ENCODE data around the gene MTMR11.
"Not testable (repeated sequence)": the region's sequence is repeated elsewhere in the genome, so short reads cannot be mapped to it uniquely, and the experiment has no call there.

MTMR11 gene

DNA sequence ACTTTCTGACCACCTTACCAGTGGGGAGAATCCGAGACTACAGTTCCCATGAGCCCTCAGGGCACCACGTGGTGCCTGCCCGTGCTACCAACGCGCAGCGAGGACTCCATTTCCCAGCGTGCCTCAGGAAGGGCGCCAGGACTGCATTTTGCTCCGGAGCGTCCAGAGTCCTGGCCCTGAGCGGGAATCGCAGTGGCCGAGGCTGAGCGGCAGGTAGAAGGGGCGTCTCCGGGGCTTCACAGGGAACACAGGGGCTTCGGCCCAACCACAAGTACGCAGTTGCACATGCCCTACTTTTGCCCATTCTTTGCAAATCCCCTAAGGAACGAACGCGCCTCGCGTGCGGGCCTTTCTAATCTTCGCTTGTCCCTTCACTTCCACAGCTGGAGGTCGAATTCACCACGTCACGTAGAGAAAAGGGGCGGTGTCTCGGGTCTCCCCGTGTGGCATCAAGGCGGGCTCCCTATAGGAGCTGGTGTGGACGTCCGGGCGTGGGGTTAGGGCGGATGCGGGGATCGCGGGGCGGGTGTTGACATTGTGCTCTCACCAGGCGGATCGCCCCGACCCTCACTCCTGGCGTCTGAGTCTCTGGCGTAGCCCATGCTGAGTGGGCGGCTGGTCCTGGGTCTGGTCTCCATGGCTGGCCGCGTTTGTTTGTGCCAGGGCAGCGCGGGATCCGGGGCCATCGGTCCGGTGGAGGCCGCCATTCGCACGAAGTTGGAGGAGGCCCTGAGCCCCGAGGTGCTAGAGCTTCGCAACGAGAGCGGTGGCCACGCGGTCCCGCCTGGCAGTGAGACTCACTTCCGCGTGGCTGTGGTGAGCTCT lies 37.0 kb downstream of the MTMR11 start, which contains the start of gene BOLA1:
Gene BOLA1 (plus strand): TSS at position 109 of the 825 bp plus-strand sequence. CDS start 492 bp downstream, at position 601.
- DNase-seq: peak; percentile 94 to 98

DNA sequence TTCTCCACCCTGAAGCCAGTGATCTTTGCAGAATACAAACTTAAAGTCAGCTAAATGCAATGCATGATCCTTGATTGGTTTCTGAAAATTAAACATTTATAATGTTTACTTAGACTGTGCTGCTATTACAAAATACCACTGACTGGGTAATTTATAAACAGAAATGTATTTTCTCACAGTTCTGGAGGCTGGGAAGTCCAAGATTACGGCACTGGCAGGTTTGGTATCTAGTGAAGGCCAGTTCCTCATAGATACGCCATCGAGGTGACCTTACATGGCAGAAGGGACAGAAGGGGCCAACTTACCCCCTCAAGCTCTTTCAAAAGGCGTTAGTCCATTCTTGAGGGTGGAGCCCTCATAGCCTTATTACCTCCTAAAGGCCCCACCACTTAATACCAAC lies 40.1 kb downstream of the MTMR11 start:
- DNase-seq: no peak

DNA sequence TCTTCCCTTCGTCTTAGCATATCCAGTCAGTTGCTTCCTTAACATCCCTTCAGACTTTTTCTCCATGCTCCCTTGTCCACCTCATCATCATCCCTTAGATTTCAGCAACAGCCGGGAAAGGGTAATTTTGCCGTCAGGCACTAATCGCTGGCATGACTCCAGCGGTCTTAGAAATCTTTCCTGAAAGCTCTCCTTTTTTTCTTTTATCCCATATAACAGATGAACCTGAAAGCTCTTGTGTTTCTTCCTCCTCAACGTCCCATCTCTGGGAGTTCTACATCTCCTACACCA lies 47.7 kb downstream of the MTMR11 start:
- DNase-seq: no peak

DNA sequence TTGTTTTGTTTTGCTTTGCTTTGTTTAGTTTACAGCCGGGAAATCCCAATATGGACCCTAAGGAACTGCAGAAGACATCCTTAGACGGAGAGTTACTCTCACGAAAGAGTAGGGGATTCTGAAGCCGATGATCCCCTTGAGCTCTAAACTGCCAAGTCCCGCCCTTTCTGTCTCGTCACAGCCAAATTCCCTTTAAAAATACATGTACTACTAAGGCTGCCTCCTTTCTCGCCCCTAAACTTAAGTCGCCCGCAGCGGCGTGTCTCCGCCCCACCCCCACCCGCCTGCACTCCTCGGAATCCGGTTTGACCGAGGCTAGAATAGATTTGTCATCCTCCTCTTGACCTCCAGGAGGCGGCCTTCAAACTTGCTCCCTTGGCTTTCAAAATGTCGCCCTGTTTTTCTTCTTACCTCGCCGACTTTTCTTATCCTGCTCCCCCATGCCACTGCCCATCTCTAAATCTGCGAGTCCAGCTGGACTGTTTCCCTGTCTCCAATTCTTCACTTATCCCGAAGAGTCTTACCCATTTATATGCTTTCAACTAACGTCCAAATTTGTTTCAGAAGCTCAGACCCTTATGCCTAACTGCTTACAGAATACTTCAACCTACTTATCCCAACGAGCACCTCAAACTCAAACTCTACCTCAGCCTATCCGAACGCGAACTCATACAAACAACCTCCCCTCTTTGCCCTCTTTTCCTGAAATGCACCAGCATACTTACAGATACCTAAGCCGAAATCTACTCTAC lies 48.3 kb downstream of the MTMR11 start:
- peak; percentile 74 to 86 for DNase-seq

DNA sequence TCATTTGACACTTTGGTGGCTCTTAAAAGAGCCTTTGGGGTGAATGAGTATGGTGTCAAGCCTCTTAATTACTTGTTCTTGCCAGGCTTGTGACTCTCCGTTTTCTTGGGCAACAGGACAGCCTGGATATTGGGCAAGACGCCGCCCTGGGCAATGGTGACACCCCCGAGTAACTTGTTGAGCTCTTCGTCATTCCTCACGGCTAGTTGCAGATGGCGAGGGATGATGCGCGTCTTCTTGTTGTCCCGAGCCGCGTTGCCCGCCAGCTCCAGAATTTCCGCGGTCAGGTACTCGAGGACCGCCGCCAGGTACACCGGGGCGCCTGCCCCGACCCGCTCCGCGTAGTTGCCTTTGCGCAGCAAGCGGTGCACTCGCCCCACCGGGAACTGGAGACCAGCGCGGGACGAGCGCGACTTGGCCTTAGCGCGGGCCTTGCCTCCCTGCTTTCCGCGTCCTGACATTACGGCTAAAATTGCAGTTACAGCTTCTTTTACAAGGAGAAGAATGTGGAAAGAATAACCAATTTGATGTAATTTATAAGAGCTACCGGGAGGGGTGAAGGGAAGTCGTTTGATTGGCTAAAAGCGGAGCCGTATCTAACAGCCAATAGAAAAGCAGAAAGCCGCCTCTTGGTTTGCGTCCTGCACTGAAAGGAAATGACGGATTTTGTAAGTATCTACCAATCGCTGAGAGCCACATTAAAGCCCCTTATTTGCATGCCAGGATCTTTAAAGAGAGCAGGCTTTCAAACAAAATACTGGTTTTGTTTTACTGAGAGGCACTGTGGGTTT lies 49.0 kb downstream of the MTMR11 start:
- DNase-seq: peak; percentile 96 to 99

DNA sequence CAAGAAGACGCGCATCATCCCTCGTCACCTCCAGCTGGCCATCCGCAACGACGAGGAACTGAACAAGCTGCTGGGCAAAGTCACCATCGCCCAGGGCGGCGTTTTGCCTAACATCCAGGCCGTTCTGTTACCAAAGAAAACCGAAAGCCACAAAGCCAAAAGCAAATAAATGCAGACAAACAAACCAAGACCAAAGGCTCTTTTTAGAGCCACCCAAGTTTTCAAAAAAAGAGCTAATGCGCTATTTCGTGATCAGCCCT lies 49.6 kb downstream of the MTMR11 start:
- not testable (repeated sequence) for DNase-seq

DNA sequence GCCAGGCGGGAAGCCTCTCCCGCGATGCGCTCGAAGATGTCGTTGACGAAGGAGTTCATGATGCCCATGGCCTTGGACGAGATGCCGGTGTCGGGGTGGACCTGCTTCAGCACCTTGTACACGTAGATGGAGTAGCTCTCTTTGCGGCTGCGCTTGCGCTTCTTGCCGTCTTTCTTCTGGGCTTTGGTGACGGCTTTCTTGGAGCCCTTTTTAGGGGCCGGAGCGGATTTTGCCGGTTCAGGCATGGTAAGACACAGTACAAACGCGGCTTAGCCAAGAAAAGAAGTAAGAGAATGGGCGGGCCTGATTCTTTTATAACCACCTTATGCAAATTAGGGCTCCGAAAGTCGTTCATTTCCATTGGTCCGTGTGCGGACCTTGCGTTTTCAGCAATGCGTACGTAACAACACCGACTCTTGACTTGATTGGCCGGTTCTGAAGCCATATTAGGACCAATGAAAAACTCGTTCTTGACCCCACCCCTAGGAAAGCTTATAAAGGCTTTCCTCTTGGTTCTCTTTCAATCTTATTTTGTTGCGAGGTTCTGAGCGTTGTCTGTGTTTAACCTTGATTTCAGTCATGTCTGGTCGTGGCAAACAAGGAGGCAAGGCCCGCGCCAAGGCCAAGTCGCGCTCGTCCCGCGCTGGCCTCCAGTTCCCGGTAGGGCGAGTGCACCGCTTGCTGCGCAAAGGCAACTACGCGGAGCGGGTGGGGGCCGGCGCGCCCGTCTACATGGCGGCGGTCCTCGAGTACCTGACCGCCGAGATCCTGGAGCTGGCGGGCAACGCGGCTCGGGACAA lies 50.1 kb downstream of the MTMR11 start:
- peak; percentile 99 to 100 for DNase-seq

DNA sequence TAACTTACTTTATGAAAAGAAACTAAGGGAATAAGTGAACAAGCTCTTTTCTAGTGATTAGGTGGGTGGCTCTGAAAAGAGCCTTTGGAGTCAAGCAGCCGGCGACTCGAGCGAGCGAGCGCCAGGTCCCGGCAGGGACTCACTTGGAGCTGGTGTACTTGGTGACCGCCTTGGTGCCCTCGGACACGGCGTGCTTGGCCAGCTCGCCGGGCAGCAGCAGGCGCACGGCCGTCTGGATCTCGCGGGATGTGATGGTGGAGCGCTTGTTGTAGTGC lies 50.6 kb downstream of the MTMR11 start:
- not testable (repeated sequence) for DNase-seq

DNA sequence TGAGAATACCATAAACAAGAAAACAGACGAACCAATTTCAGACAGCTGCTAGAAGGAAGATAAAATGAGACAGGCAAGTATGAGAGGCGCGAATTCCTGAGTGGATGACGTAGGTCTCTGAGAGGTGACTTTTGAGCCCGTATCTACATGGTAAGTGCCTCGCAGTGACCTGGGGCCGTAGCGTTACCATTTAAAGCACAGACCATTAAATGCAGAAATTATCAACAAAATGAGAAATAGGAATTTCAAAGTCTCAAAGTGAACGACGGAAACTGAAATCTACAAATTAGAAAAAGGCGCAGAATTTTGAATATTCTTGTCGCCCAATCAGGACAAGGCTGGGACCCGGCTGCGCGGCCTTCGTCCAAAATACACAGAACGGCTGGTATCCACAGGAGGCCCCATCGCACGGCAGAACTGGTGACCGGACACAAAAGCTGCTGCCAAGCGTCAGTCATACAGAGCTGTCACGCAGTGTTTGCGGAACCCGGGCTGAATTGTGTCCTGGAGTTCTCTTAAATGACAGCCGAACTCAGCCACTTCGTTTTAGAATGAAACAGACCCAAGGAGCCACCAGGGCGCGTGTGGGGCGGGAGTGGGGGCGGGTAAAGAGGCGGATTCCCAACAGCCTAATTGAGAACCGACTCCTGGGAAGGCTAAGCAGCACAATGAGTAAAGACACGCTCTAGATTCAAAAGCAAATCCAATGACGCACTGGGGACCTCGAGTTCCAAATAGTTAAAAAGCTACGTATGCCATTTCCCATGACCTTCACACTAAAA lies 51.1 kb downstream of the MTMR11 start:
- DNase-seq: peak; percentile 97 to 99

DNA sequence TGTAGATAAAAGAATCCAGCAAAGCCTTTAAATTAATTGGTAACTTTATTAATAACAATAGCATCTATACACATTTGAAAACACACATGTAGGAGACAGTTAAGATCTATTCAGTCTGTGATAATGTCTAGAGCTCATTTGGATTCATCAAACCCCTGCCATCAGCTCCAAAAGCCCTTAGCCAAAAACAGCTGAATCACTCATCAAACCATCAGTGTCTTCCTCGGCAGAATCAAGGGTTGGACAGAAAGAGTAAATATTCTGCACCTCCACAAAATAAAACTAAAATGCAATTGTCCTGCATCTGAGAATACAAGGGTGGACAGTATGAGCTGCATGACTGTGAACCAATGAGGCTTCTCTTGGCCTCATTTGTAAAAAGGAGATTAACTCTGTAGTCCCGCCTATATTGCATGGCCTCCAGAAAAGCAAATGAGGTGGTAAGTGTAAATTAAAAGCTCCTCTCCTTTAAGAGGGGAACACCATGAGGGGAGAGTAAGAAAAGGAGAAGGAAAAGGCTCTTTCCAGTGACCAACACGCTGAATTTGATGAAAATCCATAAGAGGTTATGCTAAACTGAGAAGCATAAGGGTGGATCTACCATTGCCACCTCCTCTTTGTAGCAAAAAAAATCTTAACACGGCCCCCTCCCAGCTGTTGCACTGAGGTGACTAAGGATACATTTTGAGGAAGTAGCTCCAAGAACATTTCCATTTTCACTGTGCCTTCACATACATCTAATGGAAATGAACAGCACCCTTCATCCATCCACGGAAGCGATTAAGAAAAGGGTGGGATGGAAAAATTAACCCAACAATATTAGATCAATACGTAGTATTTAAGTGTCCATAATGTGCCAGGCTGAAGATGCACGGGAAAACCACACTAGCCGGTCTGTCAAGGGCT lies 52.0 kb downstream of the MTMR11 start:
- peak; percentile 62 to 77 for DNase-seq

DNA sequence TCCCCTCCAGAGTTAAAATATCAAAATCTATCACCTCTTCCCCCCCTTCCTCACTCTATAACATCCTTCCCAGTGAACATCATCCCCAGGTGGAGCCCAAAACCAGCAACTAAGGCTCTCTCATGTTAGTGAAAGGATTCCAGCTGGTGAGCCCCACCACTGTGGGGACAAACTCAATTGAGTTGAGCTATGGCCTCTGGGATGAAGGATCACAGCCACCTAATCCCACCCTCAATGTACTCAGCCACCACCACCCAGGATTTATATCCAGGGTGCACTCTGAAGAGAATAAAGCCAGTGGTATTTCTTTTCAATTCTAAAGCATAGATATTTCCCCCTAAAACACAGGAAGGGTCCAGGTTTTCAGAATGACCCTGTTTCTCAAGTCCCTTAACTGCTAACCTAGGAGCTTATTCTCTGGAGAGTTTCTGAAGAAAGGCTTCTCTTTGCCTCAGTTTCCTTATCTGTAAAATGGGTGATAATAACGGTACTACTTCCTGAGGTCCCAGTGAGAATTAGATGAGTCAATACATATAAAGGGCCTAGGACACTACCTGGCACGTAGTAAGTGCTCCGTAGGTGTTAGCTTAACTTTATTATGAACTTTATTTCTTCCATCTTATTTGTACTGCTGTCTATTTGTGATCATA lies 53.0 kb downstream of the MTMR11 start:
- DNase-seq: no peak

DNA sequence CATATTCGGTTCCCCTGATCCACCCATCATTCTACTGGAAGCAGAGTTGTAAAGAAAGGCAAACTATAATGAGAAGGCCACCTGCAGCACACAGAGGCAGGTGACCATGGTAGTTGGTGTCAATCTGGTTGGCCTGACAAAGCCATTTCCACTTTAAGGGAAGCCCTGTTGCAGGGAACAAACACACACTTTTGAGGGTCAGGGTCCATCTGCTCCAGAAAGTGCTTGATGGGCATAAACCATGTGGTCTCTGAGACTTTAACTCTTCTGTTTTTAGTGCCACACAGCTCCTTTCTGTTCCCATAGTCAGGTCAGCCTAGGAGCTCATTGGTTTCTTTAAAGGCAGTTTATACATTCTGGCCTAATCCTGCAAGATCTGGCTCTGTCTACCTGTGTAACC lies 54.8 kb downstream of the MTMR11 start:
- DNase-seq: no peak

DNA sequence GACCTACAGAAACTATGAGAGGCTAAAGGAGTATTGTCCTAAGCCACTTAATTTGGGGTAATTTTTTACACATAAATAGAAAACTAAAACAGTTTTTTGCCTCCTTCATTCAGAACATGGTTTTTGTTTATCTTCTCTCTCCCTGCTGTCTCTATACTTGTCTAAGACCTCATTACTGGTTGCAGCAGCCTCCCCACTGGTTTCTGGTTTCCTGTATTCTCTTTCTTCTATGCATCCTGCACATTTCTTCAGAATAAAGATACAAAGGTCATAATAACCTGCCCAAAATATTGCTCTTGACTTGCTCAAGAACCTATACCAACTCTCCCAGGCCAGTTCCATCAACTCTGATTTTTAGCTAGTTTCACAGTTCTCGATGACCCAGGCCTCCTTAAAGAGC lies 57.1 kb downstream of the MTMR11 start:
- DNase-seq: no peak

Data from NCI-H2081 (cell line).